ENCODE measurements around the gene CCDC88C.

The CCDC88C gene

DNA sequence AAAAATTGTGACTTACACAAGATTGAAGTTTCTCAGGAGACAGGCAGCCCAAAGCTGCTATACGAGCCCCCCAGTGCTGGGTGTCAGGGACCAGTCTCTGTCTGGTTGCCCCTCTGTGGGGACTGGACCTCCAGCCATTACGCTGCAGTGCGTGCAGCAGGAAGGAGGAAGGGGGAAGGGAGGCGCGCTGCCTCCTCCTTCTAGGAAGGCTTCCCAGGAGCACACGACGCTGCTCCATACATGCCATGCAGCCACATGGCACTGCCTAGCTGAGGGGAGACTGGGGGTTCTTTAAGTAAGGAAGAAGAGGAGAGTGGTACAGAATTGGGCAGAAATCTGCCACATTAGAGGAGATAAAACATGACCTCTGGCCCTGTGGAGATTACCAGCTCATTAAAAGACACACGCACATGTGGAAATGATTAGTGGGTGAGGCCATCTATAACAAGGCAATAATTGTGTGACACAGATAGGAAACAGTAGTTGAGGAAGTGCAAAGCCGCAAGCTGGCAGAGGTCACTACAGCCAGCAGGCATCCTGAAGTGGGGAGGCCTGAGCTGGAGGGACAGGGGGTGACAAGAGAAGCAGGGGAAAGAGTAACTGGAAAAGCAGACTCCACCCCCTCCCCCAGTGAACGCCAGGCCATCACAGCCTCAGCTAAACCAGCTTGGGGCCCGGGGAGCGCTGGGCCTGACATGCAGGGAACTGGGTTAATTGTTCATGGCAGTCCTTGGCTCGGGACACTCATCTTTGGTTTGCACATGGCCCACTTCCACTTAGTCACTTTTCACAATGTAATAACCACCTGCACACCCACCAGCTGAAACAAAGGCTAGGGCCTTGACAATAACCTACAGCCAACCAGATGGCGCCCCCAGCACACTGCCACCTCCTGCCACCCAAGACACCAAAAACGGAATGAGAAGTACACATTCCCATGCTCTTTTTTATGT, 39.6 kb downstream of the CCDC88C start:
- DNase-seq, result no peak

GRCh38 chr14:91376547-91377477, 40.8 kb downstream of the CCDC88C start:
- no peak for DNase-seq

GRCh38 chr14:91375720-91376452, 41.7 kb downstream of the CCDC88C start:
- DNase-seq, result no peak

GRCh38 chr14:91374879-91375702, 42.5 kb downstream of the CCDC88C start:
- DNase-seq, result peak; percentile 90

GRCh38 chr14:91374287-91374878, 43.2 kb downstream of the CCDC88C start:
- no peak for DNase-seq

DNA sequence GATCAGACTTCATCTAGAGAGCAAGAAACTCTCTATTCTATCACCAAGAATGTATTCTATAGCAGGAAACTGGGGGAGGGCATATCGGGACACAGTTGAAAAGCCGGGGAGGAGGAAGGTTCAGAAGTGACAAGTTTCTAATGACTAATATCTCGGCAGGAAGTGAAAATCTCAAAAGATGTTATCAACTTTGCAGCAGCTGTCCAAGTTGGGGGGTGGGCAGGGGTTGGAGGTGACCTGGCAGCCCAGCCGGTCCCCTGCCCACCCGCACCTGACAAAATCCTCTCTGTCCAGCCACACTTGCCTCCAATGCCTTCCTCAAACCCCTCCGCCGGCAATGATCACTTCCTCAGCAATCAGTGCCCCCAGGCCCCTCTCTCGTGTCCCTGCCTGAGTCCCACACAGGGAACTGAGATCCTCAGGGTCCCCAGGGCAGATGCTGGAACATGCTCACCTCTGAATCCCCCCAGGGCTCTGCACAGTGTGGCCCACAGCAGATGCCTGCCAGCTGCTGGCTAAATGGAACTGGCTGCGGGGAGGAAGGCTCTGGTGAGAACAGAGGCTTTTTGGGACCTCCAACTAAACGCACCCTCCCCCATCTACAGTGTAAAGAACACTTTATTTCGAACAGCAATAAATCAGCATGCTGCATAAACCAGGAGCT, 43.9 kb downstream of the CCDC88C start:
- no peak for DNase-seq

GRCh38 chr14:91372671-91373495, 44.7 kb downstream of the CCDC88C start:
- DNase-seq, result peak; percentile 66

DNA sequence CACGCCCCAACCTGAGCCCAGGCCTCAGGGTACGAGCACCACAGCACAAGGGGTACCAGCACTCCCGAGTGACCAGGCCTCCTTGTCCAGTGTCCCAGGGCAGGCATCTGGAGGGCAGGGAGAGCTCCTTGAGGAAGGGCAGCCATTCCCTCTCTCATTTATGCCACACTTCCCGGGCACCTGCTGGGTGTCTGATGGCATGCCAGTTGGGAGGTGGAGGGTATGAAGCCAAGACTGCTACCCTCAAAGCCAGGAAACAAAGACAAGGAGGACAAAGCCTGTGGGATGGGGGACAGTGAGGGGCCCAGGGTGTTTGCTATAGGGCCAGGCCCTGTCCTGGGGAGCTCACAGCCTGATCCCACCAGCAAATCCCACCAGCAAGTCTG, 45.6 kb downstream of the CCDC88C start:
- no peak for DNase-seq

- no peak for DNase-seq
Observed at GRCh38 chr14:91371011-91371989, 46.3 kb downstream of the CCDC88C start.

- peak; percentile 55 for DNase-seq
Observed at GRCh38 chr14:91369628-91370445, 47.8 kb downstream of the CCDC88C start.

GRCh38 chr14:91368776-91369416, 48.7 kb downstream of the CCDC88C start:
- DNase-seq, result no peak

DNA sequence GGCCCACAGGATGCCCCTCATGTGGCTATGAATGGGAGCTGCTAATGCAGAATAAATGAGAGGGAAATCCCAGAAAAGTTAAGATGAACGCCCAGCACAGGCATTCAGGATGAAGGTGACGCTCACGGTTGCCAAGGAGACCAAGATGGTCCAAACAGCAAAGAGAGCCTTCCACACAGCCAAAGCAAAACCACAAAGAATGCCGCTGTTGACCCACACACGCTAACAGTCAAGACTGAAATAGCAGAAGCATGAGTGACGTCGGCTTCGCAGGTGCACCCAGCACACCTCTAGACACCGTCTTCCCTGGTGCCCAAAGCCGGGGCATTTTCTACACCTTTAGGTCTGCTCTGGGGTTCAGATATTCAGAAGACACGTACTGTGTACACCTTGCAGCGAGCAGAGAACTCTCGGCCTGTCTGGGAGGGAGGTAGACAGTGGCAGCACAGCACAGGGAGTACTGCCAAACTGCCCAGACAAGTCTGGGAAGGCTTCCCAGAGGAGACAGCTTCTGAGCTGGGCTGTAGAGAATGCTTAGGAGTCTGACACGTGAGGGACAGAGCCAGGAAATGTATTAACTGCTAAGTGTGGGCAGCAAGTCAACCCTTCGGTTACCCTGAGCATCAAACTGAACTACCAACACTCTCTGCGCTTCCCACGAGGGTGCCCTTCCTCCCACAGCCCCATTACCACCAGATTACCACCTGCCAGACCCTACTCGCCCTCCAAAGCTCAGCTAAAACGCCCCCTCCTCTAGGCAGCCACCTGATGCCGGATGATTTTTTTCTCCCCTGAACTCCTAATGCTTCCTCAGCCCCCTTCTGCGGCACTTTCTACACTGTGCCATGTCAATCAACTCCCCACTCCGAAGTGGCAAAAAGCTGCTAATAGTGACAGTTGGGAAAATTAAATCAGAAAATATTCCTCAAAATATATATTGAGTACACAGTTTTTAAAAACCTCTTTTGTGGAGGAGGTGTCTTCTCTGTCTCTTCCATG, 50.1 kb downstream of the CCDC88C start:
- no peak for DNase-seq

DNA sequence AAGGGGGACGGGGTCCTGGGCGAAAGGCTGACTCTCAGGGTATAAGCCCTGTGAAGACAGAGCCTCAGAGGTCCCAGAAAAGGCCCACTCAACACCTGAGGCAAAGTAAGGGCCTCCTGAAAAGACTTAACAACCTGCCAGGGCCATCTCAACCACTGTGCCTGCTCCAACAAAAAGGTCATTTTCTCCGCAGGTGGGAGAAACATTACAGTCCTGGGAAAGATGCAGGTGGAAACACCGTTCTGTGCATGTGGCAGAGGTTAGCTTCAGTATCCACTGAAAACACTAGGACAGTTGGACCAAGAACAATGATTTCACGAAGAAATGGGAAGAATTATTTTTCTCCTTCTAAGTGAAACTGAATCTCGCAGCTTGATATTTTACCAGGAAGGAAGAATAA, 50.9 kb downstream of the CCDC88C start:
- DNase-seq, result no peak

GRCh38 chr14:91365552-91365951, 52.1 kb downstream of the CCDC88C start:
- no peak for DNase-seq

DNA sequence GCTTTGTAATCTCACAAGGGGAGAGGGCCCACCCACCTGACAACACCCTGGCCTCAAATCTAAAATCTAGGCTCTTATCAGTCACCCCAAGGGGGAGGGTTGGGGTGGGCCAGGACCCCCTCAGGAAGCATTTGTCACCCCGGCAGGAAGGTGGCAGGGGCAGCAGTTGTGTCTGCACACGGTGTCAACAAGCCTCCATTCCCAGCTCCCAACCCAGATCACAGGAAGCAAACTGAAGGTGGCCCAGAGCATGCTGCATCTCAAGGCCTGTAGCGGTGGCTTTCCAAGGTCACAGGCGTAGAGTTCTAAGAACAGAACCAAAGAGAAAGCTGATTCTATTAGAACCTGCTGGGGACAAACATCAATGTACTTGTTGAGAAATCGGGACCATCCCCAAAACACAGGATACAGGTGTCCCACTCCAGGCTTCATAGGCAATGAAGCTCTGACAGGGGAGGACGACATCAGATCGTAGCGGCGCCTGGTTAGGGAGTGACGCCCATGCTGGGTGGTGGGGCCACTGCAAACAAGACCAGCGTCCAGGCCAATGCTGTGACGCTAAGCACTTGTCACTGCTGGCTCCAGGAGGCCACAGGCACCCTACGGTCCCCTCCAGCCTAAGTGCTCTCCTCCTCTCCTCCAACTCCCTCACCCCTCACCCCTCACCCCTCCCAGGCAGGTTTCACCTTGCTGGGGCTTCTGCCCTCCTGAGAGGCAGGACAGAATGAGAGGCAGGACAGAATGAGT, 52.9 kb downstream of the CCDC88C start:
- DNase-seq, result no peak
